Right forelimb (tissue), 1 donor: ENCODE measurements around the gene DBNDD1.
A peak's percentile ranks its signal among the peaks of the same experiment; 100 is the strongest.
"Not testable (repeated sequence)": the region's sequence is repeated elsewhere in the genome, so short reads cannot be mapped to it uniquely, and the experiment has no call there.

ENCODE experiments used
- DNase-seq: peaks from one replicate; pipeline ENCODE4 v3.0.0-alpha.2; 2018

DBNDD1 gene, protein sequence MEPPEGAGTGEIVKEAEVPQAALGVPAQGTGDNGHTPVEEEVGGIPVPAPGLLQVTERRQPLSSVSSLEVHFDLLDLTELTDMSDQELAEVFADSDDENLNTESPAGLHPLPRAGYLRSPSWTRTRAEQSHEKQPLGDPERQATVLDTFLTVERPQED

DNA sequence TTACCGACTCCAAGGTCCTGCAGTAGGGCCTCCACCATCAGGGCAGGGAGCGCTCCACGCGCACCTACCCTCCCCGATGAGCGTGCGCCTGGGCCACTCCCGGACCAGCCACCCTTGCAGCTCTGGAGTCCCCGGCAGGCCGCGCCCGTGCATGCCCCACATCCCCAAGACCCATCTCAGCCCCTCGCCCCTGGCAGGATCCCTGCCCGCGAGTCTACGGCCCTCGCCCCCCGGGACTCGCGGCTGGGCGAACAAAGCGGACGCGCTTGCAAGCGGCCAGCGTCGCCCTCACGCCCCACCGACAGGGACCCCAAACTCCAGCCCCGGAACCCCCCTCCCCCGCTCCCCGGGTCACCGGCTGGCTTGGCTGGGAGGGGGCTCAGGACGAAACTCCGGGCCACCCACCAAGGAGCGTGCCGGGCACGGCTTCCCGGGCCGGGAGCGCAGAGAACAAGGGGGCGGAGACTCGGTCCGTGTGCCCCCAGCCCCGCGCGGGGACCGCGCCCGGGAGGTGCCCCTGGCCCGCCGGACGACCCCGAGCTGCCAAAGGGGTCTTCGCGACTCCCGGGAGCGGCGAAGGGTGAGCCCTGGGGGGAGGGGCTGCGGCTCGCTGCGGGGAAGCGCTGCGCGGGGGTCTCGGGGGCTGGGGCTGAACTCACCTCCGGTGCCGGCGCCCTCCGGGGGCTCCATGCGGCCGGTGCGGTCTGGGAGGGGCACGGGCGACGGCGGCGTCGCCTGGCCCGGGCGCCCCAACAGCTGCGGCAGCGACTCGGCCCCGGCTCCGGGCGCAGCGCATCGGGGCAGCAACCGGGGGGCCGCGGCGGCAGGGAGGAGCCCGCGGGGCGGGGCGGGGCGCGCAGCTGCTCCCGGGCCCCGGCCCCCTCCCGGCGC is at the start of gene DBNDD1:
Gene DBNDD1, minus strand, starts transcription at position 805 of the 891 bp plus-strand sequence. Its CDS starts 115 bp downstream, at position 690.
- DNase-seq: no peak

DNA sequence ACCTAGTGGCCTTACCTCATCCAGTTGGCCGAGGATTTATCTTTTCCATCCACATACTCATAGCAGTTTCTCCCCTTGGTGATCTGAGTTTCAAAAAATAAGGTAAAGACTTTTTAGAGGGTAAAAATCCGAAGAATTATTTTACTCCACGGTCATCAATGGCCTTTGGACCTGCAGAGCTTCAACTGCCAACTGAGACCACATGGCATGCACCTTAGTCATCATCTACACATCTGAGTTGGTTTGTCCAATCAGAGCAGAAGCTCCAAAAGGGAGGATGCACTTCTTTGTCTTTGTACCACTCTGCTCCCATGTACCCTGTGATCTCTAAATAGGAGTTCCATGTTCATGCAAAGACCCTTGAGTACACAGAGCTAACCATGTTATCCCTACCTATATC is 42.2 kb upstream of the DBNDD1 start:
- DNase-seq: no peak

DNA sequence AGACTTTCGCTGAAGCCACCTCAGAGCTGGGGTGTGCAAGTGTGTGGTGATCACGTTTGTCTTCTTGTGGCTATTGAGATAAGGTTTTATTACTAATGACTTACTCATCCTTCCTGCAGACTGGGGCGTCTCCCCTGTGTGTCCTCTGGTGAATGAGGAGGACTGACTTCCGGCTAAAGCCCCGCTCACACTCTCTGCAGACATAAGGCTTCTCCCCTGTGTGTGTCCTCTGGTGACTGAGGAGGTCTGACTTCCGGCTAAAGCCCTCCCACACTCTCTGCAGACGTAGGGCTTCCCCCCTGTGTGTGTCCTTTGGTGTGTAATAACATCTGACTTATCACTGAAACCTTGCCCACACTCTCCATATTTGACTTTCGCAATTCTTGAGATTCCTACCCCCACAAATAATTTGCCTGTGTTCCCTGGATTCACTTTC is 38.5 kb upstream of the DBNDD1 start:
- no peak for DNase-seq

DNA sequence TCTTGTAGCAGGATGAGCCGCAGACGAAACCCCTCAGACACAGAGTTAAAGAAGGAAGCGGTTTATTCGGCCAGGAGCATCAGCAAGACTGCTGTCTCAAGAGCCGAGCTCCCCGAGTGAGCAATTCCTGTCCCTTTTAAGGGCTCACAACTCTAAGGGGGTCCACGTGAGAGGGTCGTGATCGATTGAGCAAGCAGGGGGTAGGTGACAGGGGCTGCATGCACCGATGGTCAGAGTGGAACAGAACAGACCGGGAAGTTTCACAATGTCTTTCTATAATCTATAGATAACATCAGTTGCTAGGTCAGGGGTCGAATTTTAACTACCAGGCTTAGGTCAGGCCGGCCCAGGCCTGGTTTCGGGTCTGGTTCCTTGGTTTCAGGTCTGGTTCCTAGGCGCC is 37.3 kb upstream of the DBNDD1 start:
- DNase-seq: not testable (repeated sequence)

DNA sequence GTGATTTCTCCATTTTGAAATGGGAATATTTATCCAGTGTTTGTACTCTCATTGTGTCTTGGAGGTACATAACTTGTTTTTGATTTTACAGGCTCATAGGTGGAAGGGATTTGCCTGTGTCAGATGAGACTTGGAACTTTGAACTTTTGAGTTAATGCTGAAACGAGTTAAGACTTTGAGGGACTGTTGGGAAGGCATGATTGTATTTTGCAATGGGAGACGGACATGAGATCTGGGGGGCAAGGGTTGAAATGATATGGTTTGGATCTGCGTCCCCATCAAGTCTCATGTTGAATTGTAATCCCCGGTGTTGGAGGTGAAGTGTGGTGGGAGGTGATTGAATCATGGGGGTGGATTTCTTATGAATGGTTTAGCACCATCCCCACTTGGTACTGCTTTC is 36.1 kb upstream of the DBNDD1 start:
- no peak for DNase-seq

DNA sequence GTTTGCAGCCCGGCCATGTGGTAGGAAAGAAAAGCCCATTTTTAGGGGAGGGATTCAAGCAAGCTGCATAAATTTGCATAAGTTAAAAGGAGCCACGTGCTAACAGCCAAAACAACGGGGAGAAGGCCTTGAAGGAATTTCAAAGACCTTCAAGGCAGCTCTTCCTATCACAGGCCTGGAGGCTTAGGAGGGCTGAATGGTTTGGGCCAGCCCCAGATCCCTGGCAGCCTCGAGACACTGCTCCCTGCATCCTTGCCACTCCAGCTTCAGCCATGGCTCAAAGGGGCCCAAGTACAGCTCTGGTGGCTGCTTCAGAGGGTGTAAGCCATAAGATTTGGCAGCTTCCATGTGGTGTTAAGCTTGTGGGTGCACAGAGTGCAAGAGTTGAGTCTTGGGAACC is 35.3 kb upstream of the DBNDD1 start:
- no peak for DNase-seq

DNA sequence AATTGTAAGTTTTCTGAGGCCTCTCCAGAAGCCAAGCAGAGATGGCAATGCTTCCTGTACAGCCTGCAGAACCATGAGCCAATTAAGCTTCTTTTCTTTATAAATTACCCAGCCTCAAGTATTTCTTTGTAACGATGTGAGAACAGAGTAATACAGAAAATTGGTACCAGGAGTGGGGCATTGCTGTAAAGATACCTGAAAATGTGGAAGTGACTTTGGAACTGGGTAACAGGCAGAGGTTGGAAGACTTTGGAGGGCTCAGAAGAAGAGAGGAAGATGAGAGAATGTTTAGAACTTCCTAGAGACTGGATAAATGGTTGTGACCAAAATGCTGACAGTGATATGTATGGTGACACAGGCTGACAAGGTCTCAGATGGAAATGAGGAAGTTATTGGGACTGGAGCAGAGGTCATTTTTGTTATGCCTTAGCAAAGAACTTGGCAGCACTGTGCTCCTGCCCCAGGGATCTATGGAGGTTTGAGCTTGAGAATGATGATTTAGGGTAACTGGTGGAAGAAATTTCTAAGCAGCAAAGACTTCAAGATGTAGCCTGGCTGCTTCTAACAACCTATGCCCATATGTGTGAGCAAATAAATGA is 34.7 kb upstream of the DBNDD1 start:
- no peak for DNase-seq

DNA sequence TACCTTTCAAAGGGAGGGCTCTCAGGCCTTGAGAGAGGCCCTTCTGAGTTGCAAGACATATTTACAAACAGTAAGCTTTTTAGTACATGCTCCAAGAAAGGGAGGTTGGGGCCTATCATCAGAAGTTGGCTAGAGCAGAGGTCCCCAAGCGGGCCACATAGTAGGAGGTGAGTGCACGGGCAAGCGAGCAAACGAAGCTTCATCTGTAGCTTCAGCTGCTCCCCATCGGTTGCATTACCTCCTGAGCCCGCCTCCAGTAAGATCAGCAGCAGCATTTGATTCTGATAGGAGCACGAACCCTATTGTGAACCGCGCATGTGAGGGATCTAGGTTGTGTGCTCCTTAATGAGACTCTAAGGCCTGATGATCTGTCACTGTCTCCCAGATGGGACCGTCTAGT is 31.7 kb upstream of the DBNDD1 start:
- no peak for DNase-seq

DNA sequence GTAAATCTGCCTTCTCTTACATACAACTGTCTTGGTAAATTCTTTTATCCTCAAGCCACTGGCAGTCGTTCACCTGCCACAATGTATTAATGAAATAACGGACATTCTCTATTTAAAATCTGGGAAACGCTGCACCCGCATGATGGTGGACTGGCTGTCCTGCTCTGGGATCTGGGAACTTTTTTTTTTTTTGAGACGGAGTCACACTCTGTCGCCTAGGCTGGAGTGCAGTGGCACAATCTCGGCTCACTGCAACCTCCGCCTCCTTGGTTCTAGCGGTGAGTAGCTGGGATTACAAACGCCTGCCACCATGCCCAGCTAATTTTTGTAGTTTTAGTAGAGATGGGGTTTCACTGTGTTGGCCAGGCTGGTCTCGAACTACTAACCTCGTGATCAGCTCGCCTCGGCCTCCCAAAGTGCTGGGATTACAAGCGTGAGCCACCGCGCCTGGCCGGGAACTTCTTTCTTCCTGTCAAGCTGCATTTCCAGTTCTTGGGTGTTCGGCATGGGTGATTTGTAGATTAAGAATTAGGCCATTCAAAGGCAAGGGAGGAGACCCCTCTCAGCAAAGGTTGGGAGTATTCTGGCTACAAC is 29.6 kb upstream of the DBNDD1 start:
- DNase-seq: no peak

DNA sequence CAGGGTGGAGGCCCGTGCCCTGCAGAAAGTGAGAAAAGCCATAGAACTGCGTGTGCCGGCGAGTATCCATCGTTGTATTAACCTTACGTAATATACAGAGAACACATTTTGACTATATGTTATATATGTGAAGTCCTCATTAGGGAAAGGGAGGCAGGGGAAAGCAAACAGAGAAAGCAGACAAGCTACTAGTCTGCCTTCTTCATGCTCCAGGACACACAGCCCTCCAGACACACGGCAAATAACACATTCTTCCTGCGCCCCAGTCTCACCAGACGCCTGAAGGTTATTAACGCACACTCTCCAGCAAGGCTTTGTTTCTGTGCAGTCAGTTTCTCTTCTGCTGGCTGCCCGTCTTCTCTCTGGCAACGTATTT is 29.1 kb upstream of the DBNDD1 start:
- DNase-seq: no peak

DNA sequence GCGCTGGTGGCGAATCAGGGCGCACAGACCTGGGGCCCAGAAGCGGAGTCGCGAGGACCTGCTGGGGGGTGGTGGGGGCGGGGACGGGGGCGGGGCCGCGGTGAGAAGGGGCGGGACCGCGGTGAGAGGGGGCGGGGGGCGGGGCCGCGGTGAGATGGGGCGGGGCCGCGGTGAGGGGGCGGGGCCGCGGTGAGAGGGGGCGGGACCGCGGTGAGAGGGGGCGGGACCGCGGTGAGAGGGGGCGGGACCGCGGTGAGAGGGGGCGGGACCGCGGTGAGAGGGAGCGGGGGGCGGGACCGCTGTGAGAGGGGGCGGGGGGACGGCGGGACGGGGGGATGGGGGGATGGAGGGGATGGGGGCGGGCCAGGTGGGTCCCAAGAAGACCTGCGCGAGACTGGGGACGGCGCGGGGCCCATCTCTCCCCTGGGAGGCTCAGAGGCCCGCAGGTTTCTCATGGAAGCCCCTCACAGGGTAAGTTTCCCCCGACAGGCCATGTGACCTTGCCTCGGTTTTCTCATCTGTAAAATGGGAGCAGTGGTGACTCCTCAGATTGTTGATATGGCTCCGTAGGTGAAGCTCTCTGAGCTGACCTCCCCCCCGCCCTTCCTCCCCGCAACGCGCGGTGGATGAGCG is 28.6 kb upstream of the DBNDD1 start:
- no peak for DNase-seq

DNA sequence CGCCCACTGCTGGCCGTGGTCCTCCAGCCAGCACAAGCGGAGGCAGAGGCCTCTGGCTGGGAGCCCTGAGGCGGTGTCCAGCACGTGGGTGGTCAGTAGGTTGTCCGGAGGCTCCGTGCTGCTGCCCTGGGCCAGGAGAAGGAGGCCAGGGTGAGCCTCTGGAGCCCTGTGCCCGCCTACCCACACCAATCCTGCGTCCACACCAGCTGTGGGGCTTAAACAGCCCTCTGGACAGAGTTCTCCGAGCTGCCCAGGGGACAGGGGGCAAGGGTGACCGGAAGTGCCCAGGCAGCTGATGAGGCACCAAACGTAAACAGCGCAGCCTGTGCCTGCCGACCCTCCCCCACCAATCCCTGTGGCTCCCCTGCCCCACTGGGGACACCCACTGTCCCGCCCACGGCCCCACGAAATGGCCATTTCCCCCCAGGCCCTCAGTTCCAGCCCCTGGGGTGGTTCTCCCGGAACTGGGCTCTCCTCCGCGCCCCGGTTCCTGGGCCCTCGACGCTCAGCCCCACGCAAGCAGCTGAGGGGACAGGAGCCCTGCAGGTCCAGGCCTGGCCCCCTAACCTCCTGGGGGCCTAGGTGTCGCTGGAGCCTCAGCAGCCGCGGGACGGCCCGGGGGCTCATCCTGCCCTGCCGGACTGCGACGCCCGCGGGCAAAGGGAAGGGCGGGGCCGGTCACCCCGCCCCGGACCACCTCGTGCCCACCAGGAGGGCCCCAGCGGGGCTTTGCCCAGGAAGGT is 27.9 kb upstream of the DBNDD1 start:
- DNase-seq: peak; percentile 77

DNA sequence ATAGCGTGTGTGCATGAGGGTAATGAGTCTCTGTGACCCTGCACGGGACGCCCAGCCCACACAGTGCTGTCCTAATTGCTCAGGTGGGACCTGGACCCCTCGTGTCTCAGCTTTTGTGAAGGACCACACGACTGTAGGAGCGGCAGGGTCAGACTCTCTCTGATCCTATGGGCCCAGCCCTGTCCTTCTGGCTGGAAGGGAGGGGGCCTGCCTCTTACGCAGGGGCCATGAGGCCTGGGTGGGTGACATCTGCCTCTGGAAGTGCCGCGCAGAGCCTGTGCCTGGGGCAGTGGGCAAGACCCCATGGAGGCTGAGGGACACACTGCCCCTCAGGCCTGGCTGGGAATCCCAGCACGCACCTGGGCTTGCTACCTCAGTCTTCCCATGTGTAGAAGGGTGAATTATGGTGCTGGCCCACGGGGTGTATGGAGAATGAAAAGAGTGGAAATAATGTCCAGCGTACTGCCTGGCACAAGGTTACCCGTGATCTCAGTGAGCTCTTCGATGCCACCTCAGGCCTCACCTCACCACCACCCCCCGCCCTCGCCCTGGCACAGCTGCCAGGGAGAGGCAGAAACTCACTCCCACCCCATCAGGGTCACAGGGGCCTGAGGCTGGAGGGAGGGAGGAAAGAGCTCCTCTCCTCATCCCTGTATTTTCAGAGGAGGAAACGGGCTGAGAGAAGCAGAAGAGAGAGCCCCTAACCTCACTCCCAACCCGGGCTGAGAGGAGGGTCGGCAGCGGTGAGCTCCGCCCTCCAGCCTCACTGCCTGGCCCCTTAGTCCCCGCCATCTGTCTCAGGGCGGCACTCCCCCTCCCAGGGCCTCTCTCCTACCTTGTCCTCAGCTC is 27.1 kb upstream of the DBNDD1 start:
- no peak for DNase-seq

DNA sequence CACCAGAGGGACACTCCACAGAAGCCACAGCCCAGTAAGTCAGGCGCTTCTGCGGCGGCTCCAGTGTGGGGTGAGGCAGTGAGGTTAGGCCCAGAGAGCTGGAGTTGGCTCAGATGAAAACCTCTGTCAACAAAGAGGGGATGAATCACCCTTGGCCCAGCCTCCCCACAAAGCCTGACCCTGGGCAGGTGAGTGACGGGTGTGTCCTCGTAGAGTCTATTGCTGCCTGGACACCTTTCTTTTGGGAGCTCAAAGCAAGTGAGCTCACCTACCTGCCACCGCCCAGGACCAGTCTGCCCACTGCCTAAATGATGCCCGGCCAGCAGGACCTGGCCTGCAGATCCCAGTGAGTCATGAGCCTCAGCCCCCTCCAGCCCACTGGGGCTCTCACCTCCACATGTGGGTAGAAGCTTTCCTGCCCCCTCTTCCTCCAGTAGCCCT is 24.9 kb upstream of the DBNDD1 start:
- no peak for DNase-seq

DNA sequence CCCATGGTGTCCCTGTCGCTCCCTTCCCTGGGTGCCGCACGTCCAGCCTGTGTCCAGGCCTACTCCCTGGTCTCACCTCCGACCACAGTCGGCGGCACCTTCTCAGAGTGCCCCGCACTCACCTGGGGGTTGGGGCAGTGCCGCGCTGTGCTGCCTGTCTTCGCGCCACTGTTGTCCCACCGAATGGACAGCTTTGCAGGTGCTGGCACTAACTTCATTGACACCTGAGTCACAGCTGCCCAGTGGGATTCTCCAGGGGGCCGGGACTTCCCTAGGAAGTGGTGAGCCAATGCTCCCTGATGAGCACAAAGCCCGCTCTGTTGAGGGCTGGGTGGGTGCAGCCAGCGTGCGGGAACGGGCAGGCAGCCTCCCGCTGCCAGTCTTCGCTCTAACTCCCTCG is 24.3 kb upstream of the DBNDD1 start:
- DNase-seq: no peak

DNA sequence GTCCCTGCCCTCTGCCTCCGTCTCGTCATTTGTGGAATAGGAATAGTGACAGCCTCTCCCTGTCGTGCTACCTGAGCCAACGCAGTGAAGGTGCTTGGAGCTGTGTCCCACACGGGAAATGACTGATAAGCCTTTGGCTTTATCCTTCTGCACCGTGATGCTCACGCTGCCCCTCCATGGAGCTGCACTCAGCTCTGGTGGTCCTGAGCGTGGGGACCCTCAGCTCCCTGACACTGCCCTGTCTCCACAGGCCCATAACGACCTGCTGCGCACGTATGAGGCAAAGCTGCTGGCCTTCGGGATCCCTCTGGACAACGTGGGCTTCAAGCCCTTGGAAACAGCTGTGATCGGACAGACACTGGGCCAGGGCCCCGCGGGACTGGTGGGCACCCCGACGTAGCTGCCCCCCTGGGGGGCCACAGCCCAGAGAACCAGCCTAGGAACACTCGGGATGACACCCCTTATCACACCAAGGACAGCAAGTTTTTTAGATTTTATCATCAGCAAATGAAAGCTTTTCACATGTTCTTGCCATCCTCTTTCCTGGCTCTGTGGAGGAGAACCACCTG is 23.8 kb upstream of the DBNDD1 start:
- no peak for DNase-seq

DNA sequence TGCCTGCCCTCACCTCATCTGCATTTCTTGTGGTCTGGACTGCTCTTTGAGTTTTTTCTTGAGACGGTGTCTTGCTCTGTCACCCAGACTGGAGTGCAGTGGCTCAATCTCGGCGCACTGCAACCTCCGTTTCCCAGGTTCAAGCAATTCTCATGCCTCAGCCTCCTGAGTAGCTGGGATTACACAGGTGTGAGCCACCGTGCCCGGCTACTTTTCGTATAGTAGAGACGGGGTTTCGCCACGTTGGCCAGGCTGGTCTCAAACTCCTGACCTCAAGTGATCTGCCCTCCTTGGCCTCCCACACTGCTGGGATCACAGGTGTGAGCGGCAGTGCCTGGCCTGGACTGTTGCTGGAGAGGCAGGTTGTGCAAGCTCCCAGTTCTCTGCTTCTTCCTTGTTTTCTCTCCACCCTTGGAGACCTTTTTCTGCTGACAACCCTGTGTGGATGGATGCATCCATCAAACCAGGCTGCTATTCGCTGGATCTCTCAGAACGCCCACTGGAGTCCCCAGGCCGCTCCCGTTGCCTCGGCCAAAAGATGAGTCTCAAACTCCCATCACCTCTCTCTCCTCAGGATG is 22.7 kb upstream of the DBNDD1 start:
- DNase-seq: peak; percentile 24

DNA sequence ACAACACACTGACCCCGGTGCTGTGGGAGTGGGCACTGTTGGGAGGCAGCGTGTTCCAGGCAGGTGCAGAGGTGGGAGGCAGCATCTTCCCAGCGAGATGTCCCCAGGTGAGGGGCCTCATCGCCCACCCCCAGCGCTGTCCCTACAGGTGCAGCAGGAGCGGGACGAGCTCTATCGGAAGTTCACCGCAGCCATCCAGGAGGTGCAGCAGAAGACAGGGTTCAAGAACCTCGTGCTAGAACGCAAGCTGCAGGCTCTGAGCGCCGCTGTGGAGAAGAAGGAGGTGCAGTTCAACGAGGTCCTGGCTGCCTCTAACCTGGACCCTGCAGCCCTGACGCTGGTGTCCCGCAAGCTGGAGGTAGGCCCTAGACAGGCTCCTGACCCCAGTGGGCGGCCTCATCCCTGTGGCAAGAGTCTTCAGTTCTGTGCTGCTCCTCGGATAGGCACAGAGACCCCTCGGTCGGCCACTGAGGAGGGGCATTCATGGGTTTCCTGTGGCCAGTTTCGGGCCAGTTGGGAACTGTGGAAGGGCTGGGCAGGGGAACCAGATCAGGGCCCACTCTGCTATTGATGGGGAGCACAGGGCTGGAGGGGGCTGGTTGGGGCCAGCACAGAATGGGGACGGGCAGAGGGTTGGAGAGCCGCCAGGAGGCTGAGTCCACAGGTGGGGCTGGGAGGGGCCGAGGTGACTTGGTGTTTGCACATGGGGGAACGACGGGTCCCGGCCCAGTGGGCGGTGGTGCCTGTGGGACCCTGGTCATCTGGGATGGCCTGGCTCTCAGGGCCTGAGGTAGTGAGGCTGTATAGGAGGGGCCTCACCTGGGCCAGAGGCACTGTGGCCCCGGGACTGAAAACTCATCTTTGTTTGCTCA is 21.1 kb upstream of the DBNDD1 start:
- DNase-seq: no peak

DNA sequence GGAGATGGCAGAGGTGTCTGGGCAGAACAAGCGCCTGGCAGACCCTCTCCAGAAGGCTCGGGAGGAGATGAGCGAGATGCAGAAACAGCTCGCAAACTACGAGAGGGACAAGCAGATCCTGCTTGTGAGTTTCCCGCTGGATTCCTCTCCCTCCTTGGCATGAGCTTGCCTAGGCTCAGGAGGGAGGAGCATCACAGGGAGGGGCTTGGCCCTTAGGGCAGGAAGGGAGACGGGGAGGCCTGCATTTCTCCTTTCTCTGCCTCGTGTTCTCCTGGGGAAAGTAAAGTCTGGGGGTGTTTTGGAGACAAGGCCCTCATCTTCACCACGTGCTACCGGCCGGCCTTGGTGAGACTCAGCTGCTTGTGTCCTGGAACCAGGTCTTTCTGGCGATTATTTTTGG is 18.0 kb upstream of the DBNDD1 start:
- no peak for DNase-seq

DNA sequence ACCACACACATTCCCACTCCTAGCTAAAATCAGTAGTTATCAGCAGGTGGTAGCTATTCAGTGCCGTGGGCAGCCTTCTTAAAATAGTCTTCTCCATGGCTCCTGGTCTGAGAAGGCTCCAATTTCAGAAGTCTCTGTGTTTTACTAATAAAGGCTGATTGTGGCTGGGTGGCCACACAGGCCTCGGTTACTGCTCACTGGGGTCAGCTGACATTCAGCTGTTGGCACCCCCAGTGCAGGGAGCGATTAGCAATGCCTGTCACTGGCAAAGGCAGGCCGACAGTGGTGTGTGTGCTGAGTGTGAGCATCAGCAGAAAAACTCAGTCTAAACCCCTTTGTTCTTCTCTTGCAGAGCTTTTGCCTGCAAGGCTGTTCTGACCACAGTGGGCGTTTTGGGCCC is 16.6 kb upstream of the DBNDD1 start:
- DNase-seq: no peak
